ENCODE results near the gene FBP2. TPM values are rescaled to one million over a fixed set of nuclear protein-coding genes. Genes with fewer than 3 reads are reported as not detected.

The FBP2 gene
- total RNA-seq, 2 donors from 2014 or later, result 2.0 TPM; not detected in 1

GRCh38 chr9:94533601-94534000 is 60.0 kb downstream of the FBP2 start:
- Histone ChIP-seq H3K36me3 (no peaks in the 10 kb centered on the region), H3K4me1 (replicated peaks) (no peaks in the 10 kb centered on the region), H3K9me3 (no peaks in the 10 kb centered on the region), H3K27me3 (replicated peaks; ENCODE audit: insufficient read depth) (no peaks in the 10 kb centered on the region), H3K4me3 (no peak overlapping the region), H3K27ac (no peak overlapping the region)
- WGBS, result 88% methylated on average over 10 of the region's 10 CpGs
- TF ChIP-seq POLR2AphosphoS5 (IDR thresholded peaks at IDR 0.05) (no peak), POLR2A (IDR thresholded peaks at IDR 0.05) (no peak), CTCF (IDR thresholded peaks at IDR 0.05) (no peak)
- intact Hi-C loops (cut with DNase I), result no loop called here
- DNase-seq (ENCODE audit: low spot score), result no peak

GRCh38 chr9:94533155-94533554 is 60.5 kb downstream of the FBP2 start:
- Histone ChIP-seq H3K4me3 (no peak overlapping the region), H3K36me3 (no peaks in the 10 kb centered on the region), H3K27me3 (replicated peaks; ENCODE audit: insufficient read depth) (no peaks in the 10 kb centered on the region), H3K9me3 (no peaks in the 10 kb centered on the region), H3K4me1 (replicated peaks) (no peaks in the 10 kb centered on the region), H3K27ac (no peak overlapping the region)
- intact Hi-C loops (cut with DNase I), result no loop called here
- 64% methylated on average over 1 of the region's 1 CpG for WGBS
- TF ChIP-seq POLR2AphosphoS5 (IDR thresholded peaks at IDR 0.05) (no peak), POLR2A (IDR thresholded peaks at IDR 0.05) (no peak), CTCF (IDR thresholded peaks at IDR 0.05) (no peak)
- no peak for DNase-seq (ENCODE audit: low spot score)

GRCh38 chr9:94528886-94529285 is 64.7 kb downstream of the FBP2 start:
- no peaks in the 10 kb centered on the region for H3K9me3 ChIP-seq
- H3K36me3 ChIP-seq, result no peaks in the 10 kb centered on the region
- no peak overlapping the region for H3K27ac ChIP-seq
- 97% methylated on average over 4 of the region's 4 CpGs for WGBS
- H3K27me3 ChIP-seq (replicated peaks; ENCODE audit: insufficient read depth), result no peaks in the 10 kb centered on the region
- TF ChIP-seq POLR2A (IDR thresholded peaks at IDR 0.05), result no peak
- no peak for TF ChIP-seq POLR2AphosphoS5 (IDR thresholded peaks at IDR 0.05)
- no peak for TF ChIP-seq CTCF (IDR thresholded peaks at IDR 0.05)
- intact Hi-C loops (cut with DNase I), result no loop called here
- no peak overlapping the region for H3K4me3 ChIP-seq
- H3K4me1 ChIP-seq (replicated peaks), result no peaks in the 10 kb centered on the region
- no peak for DNase-seq (ENCODE audit: low spot score)

- Histone ChIP-seq H3K4me1 (replicated peaks) (no peaks in the 10 kb centered on the region), H3K27me3 (replicated peaks; ENCODE audit: insufficient read depth) (no peaks in the 10 kb centered on the region), H3K36me3 (no peaks in the 10 kb centered on the region), H3K27ac (no peak overlapping the region), H3K4me3 (no peak overlapping the region), H3K9me3 (no peaks in the 10 kb centered on the region)
- WGBS, result 77% methylated on average over 1 of the region's 1 CpG
- DNase-seq (ENCODE audit: low spot score), result no peak
- intact Hi-C loops (cut with DNase I), result no loop called here
- TF ChIP-seq POLR2AphosphoS5 (IDR thresholded peaks at IDR 0.05) (no peak), POLR2A (IDR thresholded peaks at IDR 0.05) (no peak), CTCF (IDR thresholded peaks at IDR 0.05) (no peak)
Measured at GRCh38 chr9:94526951-94527350, 66.7 kb downstream of the FBP2 start.

GRCh38 chr9:94526271-94526670 is 67.4 kb downstream of the FBP2 start:
- H3K4me1 ChIP-seq (replicated peaks), result no peaks in the 10 kb centered on the region
- 100% methylated on average over 1 of the region's 1 CpG for WGBS
- intact Hi-C loops (cut with DNase I), result no loop called here
- no peak for DNase-seq (ENCODE audit: low spot score)
- H3K27me3 ChIP-seq (replicated peaks; ENCODE audit: insufficient read depth), result no peaks in the 10 kb centered on the region
- H3K4me3 ChIP-seq, result no peak overlapping the region
- TF ChIP-seq CTCF (IDR thresholded peaks at IDR 0.05) (no peak), POLR2A (IDR thresholded peaks at IDR 0.05) (no peak), POLR2AphosphoS5 (IDR thresholded peaks at IDR 0.05) (no peak)
- no peaks in the 10 kb centered on the region for H3K36me3 ChIP-seq
- H3K9me3 ChIP-seq, result no peaks in the 10 kb centered on the region
- H3K27ac ChIP-seq, result no peak overlapping the region
